HUES6 (cell line): ENCODE data around the gene CILP2.

Experiments
- H3K27ac ChIP-seq: 2 replicates; pipeline ENCODE4 v1.7.0; 2013; ENCODE audit warnings: low read depth, mild to moderate bottlenecking, low read length, inconsistent platforms
- H3K27me3 ChIP-seq: 2 replicates; pipeline ENCODE4 v1.6.1; 2013; ENCODE audit warnings: low read length; ENCODE audit not compliant: control insufficient read depth, insufficient read depth
- H3K36me3 ChIP-seq: 2 replicates; pipeline ENCODE4 v1.6.1; 2013; ENCODE audit warnings: low read length; ENCODE audit not compliant: control insufficient read depth, insufficient read depth
- H3K4me1 ChIP-seq: 2 replicates; pipeline ENCODE4 v1.6.1; 2013; ENCODE audit warnings: low read length; ENCODE audit not compliant: control insufficient read depth, insufficient read depth
- H3K4me3 ChIP-seq: 2 replicates; pipeline ENCODE4 v1.5.1; 2013; ENCODE audit warnings: low read depth, low read length
- H3K9ac ChIP-seq: one replicate; pipeline ENCODE4 v1.6.1; 2013; ENCODE audit warnings: mild to moderate bottlenecking, low read length
- H3K9me3 ChIP-seq: 2 replicates; pipeline ENCODE4 v1.6.1; 2013; ENCODE audit warnings: low read depth, low read length; ENCODE audit not compliant: control insufficient read depth, insufficient read depth

The CILP2 gene

DNA sequence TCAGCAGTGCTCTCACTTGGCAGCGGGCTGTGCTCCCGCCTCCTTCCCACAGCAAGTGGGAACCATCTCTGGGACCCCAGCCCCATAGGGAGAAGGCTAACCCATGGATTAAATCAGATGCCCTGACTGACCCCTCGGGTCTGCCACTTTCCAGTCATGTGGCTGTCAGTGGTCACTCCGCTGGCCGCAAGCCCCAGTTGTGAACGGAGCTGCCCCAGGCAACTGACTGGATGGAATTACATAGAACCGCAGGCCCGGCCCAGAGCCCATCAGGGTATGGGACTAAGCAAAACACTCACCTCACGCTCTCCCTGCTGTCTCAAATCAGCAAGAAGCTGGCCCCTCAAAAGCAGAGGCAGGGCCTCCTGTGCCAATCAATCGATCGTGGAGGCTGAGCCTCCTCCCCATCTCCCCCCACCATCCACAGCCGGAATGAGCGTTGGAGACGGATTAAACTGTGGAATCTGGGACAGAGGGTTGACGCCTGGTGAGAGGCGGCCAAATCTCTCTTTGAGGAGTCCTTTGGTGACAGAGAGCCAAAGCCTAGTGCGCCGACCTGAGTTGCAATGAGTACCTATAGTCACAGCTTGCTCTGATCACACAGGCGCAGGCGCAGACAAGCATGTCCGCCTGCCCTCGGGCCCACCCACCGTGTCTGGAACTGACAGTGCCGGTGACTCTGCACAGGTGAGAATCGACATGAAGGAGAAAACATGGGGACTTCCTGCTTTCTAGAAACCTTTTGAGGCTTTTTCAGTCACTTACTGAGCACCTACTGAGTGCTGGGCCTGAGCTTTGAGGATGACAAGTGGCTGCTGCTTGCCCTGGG, 41.7 kb downstream of the CILP2 start:
- H3K27me3 ChIP-seq = no peaks in the 10 kb centered on the region
- H3K36me3 ChIP-seq = no peaks in the 10 kb centered on the region
- H3K4me3 ChIP-seq = no peak overlapping the region
- no peaks in the 10 kb centered on the region for H3K9me3 ChIP-seq
- no peak overlapping the region for H3K27ac ChIP-seq
- H3K4me1 ChIP-seq = peaks cover 4% of the 10 kb centered on the region
- no peak overlapping the region for H3K9ac ChIP-seq

DNA sequence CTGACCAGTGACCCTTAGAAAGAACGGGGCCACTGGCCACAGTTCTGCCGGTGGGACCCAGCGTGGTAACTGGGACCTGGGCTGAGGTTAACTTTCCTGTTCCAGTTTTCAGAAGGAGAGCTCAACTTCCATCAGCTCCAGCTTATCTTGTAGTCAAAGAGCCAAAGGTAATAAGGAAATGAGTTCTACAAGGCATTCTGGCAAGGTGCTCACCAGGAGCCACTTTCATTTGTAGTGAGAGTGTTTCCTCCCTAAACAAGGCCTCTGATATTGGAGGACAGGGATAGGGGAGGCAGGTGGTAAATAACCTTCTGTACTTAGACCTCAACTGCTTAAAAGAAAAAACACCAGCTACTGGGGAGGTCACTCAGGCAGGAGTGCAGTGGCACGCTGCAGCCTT, 42.4 kb downstream of the CILP2 start:
- no peaks in the 10 kb centered on the region for H3K9me3 ChIP-seq
- H3K9ac ChIP-seq = no peak overlapping the region
- H3K27ac ChIP-seq = no peak overlapping the region
- H3K27me3 ChIP-seq = no peaks in the 10 kb centered on the region
- H3K4me3 ChIP-seq = no peak overlapping the region
- H3K36me3 ChIP-seq = no peaks in the 10 kb centered on the region
- peaks cover 4% of the 10 kb centered on the region for H3K4me1 ChIP-seq

DNA sequence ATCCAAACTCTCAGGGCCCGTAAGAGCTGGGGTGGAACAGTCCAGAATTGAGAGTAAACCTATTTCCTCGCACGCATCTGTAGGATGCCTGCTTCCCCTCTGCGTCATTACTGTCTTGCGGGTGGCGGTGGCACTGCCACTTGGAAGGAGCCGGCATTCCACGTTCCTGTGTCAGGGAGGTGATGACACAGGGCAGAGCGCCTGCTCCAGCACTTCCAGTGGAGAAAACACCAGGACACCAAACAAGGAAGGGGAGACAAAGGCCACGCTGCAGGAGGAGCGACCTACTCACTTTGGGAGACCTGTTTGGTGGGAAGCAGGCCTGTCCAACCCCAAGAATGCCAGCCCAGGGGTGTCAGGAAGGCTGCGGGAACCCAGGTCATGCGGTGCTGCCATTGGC, 43.3 kb downstream of the CILP2 start:
- Histone ChIP-seq H3K27me3 (no peaks in the 10 kb centered on the region), H3K4me1 (no peaks in the 10 kb centered on the region), H3K4me3 (no peak overlapping the region), H3K9me3 (no peaks in the 10 kb centered on the region), H3K36me3 (no peaks in the 10 kb centered on the region), H3K9ac (no peak overlapping the region), H3K27ac (no peak overlapping the region)

DNA sequence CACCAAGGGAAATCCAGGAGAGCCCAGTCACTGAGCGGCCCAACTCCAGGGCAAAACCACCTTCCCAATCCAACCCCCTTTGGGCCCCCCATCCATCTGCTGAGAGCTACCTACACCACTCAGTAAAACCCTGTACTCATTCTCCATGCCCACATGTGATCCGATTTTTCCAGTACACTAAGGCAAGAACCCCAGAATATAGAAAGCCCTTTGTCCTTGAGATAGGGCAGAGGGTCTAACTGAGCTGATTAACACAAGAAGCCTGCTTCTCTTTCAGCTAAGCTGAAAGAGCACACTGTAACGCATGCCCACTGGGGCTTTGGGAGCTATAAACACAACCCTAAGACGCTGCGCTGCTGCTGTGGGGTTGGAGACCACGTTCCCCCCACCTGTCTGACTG, 44.4 kb downstream of the CILP2 start:
- Histone ChIP-seq H3K27ac (no peak overlapping the region), H3K4me1 (no peaks in the 10 kb centered on the region), H3K27me3 (no peaks in the 10 kb centered on the region), H3K9me3 (no peaks in the 10 kb centered on the region), H3K9ac (no peak overlapping the region), H3K36me3 (no peaks in the 10 kb centered on the region), H3K4me3 (no peak overlapping the region)

DNA sequence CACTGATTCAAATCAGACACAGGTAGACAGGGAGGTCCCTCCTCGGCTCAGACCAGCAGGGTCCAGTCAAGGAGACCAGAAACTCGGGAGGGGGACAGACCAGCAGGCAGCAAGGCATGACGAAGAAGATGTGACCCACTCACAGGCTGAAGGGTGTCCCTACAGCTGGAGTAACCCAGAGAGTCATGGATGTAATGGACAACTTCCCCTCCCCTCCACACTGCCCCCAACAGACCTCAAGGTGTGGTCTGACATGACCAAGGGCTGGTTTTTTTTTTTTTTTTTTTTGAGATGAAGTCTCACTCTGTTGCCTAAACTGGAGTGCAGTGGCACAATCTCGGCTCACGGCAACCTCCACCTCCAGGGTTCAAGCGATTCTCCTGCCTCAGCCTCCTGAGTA, 46.3 kb downstream of the CILP2 start:
- Histone ChIP-seq H3K4me3 (no peak overlapping the region), H3K9ac (no peak overlapping the region), H3K36me3 (no peaks in the 10 kb centered on the region)

DNA sequence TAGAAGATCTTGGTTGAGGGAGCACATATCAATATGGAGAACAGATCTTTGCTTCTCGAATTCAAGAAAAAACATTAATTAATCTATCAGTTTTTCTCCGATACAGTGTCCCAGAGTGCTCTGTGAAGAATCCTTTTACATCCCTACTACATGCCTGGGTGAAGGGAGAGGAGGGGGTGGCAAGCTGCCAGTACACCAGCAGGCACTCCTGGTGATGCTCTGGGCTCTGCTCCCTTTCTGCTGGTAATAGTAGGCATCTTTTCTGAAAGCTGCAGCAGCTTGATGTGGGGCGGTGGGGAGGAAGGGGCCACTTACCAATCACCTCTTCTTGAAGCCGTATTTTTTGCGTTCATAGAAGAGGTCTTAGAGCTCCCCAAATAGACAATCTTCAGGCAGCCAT, 49.7 kb downstream of the CILP2 start:
- peaks cover 13% of the 10 kb centered on the region for H3K4me1 ChIP-seq
- H3K36me3 ChIP-seq = no peaks in the 10 kb centered on the region
- no peaks in the 10 kb centered on the region for H3K9me3 ChIP-seq
- H3K4me3 ChIP-seq = no peak overlapping the region
- no peak overlapping the region for H3K9ac ChIP-seq
- no peak overlapping the region for H3K27ac ChIP-seq
- no peaks in the 10 kb centered on the region for H3K27me3 ChIP-seq

More for the DNA sequence above, 46.3 kb downstream of the CILP2 start:
- H3K27me3 ChIP-seq = no peaks in the 10 kb centered on the region
- no peaks in the 10 kb centered on the region for H3K4me1 ChIP-seq
- no peaks in the 10 kb centered on the region for H3K9me3 ChIP-seq
- no peak overlapping the region for H3K27ac ChIP-seq

DNA sequence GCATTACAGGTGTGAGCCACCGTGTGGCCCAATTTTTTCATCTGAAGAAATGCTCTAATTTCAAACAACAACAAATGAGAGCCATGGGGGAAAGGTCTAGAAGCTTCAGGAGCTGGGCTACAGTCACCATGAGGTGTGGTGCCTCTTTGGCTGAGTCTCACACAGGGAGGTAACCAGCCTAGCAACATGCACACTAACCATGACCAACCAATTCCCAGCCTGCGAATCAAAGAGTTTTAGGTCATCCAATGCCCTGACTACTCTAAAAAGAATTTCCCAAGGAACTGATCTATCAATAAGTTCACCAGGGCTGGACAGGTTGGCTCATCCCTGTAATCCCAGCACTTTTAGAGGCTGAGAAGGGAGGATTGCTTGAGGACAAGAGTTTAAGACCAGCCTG, 50.5 kb downstream of the CILP2 start:
- Histone ChIP-seq H3K27me3 (no peaks in the 10 kb centered on the region), H3K9ac (no peak overlapping the region), H3K4me3 (no peak overlapping the region), H3K9me3 (no peaks in the 10 kb centered on the region), H3K36me3 (no peaks in the 10 kb centered on the region), H3K27ac (no peak overlapping the region), H3K4me1 (peaks cover 13% of the 10 kb centered on the region)

DNA sequence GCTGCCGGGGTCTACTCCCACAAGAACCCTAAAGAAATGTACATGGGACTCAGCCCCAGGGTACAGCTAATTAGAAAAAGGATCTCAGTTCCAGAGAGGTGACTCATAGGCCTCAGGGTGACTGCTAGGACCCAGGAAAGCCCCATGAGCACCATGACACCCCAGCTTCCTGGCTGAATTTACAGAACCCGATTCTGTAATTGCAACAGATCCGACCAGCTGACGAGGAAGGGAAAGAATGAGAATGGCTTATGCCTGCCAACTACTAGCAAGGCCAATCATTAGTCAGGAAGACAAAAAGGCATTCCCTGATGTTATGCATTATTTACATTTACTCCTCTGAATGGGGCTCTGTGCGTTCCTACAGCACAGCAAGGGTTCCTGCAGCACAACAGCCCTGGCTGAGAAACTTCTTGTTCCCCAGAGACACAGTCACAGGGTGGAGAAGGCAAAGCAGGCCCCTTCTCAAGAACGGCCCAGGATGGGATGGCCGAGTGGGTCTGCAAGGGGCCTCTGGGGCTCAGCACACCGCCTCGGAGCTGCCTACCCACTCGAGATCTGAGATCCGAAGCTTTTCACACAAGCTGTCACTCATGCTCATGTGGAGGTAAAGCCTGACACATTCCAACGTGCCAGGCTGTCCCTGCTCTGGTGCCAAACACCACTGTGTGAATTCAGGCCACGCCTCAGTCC, 53.2 kb downstream of the CILP2 start:
- Histone ChIP-seq H3K9me3 (no peaks in the 10 kb centered on the region), H3K4me1 (peaks cover 17% of the 10 kb centered on the region), H3K27ac (peak overlapping the region; percentile 57; the same call in 1 of the 2 replicates), H3K9ac (peak overlapping the region; percentile 49), H3K27me3 (no peaks in the 10 kb centered on the region), H3K36me3 (no peaks in the 10 kb centered on the region), H3K4me3 (peak overlapping the region; percentile 7; the same call in 1 of the 2 replicates)

DNA sequence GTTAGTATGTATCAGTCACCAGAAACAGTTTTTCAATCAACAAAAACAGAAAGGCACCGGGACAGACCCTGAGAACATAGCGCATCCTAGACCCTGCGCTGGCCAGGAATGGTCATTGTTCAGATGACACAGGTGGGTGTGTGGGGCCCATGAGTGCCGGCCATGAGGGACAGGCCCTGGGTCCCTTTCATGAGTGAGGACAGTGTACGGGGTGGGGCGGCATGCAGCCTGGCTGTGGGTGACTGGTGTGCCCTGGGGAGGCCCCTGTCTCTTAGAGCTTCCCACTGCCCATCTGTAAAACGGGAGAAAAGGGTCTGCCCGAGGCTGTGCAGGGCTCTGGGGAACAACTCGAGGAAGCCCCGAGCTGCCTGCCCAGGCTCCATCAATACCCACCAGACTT, 54.6 kb downstream of the CILP2 start:
- Histone ChIP-seq H3K27me3 (no peaks in the 10 kb centered on the region), H3K9me3 (no peaks in the 10 kb centered on the region), H3K27ac (no peak overlapping the region), H3K36me3 (no peaks in the 10 kb centered on the region), H3K9ac (no peak overlapping the region), H3K4me3 (no peak overlapping the region), H3K4me1 (peaks cover 17% of the 10 kb centered on the region)

DNA sequence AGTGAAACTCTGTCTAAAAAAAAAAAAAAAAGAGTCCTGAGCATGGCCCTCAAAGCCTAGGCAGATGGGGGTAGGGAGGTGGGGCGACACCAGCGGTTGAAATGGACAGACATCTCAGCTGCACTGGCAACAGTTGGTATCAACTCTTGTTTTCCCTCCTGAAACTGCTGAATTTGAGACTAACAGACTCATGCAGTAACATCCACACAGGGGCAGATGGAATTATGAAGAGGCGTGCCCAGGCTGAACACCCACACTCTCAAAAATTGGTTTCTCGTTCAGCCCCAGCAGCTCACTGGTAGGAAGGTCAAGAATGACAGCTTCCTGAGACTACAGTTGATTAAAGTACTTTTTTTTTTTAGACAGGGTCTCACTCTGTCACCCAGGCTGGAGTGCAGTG, 56.3 kb downstream of the CILP2 start:
- Histone ChIP-seq H3K36me3 (no peaks in the 10 kb centered on the region), H3K27me3 (no peaks in the 10 kb centered on the region), H3K9ac (no peak overlapping the region), H3K9me3 (no peaks in the 10 kb centered on the region), H3K4me3 (no peak overlapping the region), H3K4me1 (peaks cover 17% of the 10 kb centered on the region), H3K27ac (no peak overlapping the region)

DNA sequence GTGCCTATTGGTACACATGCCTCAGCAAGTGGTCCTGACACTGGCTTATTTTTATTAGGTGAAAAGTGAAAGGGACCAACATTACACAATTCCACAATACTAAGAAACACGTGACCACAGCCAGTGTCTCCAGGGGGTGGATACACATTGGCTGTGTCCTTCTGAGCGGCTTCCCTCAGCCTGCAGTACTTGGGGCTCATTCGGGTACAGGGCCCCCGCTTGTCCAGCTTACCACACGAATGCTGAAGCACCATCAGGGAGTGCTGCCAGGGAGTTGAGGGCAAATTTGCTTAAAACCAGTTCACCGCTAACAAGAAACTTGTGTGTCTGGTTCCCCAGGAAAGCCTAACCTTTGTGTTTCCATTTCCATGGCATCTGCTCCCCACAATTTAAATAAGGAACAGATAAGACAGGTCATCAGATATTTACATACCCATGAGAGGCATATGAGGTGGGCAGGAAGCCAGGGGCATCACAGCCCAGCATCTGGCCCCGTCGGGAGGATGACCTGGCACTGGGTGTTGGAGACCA, 57.2 kb downstream of the CILP2 start:
- Histone ChIP-seq H3K9ac (no peak overlapping the region), H3K4me3 (no peak overlapping the region), H3K4me1 (peaks cover 17% of the 10 kb centered on the region), H3K27me3 (no peaks in the 10 kb centered on the region), H3K36me3 (no peaks in the 10 kb centered on the region), H3K27ac (no peak overlapping the region), H3K9me3 (no peaks in the 10 kb centered on the region)
